Erythroblast (primary cell): ENCODE data around the gene ST3GAL3.
A peak's percentile ranks its signal among the peaks of the same experiment; 100 is the strongest.

ENCODE experiments used
- DNase-seq, 2 experiments: peaks; one replicate each; lab custom pipeline; 2025; lab: John Stamatoyannopoulos, UW
- GATA1 ChIP-seq: IDR thresholded peaks from 2 replicates; pipeline ENCODE4 v1.6.1; 2011; ENCODE audit warnings: low read depth, mild to moderate bottlenecking, control low read depth, low read length, moderate library complexity
- POLR2A ChIP-seq: IDR thresholded peaks from 2 replicates; pipeline ENCODE4 v1.6.1; 2011; ENCODE audit warnings: mild to moderate bottlenecking, low read length

ST3GAL3 gene

GRCh38 chr1:43938383-43938782 lies 231.0 kb downstream of the ST3GAL3 start:
- DNase-seq = no peak
- TF ChIP-seq POLR2A = peak; percentile 19
- TF ChIP-seq GATA1 = no peak

DNA sequence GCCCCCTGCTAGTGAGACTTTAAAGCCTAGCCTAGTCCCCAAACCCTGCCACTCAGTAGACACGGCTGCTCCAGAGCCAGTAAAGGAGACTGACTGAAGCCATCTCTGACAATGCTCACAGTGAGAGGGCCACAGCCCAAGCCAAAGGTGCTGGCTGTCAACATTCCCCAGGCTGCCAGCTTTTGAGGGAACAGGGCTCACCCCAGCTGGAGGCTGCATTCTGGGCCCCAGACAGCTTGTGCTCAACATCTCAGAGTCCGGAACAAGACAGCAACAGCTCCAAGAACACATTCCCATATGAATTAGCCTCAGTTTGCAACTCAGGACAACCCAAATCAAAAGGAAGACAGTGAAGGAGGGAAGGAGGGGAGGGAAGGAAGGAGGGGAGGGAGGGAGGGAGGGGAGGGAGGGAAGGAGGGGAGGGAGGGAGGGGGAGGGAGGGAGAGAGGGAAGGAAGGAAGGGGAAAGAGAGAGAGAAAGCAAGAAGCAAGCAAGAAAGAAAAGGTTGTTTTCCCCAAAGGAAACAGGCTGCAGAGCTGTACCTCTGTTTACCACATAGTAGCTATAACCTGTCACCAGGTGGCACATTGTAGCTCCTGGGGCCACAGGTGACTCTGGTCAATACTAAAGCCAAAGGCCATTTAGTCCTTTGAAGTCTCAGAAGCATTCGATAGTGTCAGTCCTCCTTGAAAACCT lies 231.7 kb downstream of the ST3GAL3 start:
- no peak for TF ChIP-seq POLR2A
- no peak for TF ChIP-seq GATA1
- DNase-seq = no peak

DNA sequence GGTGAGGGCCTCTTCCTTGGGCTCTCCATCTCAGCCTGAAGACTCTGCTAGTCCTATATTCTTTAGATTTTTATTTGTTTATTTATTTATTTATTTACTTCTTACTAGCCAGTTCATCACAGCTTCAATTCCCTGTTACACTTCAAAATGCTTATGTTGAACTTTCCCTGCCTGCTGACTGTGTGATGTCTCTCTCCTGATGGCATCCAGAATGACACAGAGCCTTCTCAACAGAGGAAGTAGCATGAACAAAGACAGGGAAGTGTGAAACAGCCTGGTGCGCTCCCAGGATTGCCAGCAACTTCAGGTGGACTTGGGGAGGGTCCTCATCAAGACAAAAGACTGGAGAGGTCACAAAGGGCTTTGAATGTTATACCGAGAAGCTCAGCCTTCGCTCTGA lies 235.1 kb downstream of the ST3GAL3 start:
- no peak for TF ChIP-seq GATA1
- no peak for TF ChIP-seq POLR2A
- no peak for DNase-seq

DNA sequence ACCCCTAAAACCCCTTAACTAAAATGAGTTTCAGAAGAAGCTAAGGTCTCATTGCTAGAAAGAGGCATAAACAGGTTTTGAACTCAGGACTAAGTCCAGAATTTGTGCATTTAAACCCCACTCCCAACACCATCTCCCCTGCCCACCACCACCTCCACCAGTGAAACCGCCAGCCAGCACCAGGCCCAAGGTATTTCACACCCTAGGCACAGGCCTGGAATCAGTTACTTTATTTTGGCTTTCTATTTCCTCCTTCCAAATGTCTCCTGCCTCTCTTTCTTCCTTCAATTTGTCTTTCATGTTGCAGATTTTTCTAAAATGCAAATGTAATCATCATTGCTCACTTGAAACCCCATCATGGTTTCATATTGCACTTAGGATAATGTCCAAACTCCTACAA lies 237.5 kb downstream of the ST3GAL3 start:
- no peak for TF ChIP-seq POLR2A
- DNase-seq = no peak

DNA sequence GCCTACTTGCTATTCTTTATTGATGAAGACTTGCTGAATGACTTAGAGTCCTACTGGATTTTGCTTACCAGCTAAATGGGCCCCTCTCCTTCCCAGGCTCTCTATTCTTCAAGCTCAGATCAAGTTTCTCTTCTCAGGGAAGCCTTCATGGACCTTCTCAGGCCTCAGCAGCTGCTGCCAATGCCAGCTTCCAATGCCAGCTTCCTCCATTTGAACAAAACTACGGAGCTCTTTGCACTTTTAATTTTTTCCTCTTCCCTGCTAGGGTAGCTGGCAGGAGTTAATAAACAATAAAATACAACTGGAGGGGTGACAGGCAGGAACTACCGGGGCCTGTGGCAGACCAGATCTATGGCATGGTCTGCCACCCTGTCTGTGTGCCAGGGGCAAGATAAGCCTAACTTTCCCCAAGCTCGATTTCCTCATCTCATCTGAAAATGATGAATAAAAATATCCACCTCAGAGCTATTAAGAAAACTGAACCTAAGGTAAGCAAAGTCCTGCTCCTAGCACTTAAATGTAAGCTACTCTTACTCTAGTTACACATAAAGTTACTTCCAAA lies 238.4 kb downstream of the ST3GAL3 start:
- DNase-seq = no peak
- TF ChIP-seq GATA1 (no peak), POLR2A (no peak)

- TF ChIP-seq GATA1 = no peak
- TF ChIP-seq POLR2A = peak; percentile 93
- DNase-seq = peak; percentile 98
These were observed 239.1 kb downstream of the ST3GAL3 start, which contains the start of gene IPO13 for GRCh38 chr1:43946236-43947060. Gene IPO13 (plus strand): TSS chr1:43946950. CDS start chr1:43947601, 651 bp downstream.

DNA sequence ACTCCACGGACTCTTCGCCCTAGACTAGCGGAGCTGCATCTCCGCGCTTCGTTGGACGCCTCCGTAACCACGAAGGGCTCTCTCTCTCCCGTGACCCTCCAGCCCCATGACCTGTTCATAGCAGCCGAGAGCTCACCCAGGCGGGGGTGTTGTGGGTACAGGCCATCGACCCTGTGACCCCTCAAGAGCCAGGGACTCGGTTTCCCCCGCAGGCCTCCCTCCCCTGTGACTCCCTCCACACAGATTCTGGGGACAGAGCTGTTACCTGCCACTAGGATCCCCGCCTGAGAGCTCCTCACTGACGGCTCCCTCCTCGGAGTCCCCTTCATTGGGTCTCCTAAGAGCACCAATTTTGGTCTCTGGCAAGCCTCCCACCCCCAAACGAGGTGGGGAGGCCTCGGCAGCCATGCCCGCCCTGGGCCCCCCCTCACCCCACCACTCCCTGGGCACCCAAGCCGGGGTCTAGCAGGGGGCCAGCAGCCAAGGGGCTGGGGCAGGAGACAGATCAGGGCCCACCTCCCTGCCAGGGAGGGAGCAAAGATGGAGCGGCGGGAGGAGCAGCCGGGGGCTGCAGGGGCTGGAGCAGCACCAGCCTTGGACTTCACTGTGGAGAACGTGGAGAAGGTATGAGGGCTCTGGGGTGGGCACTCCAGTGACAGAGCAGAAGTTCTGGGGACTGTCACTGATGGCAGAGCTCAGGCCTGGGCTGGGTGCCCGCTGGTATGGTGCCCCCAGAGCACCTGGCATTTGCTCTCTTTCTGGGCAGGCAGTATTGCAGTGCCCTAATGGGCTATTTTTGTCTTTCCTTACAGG lies 239.9 kb downstream of the ST3GAL3 start:
- DNase-seq = no peak
- TF ChIP-seq GATA1 = no peak
- TF ChIP-seq POLR2A = peak; percentile 60

DNA sequence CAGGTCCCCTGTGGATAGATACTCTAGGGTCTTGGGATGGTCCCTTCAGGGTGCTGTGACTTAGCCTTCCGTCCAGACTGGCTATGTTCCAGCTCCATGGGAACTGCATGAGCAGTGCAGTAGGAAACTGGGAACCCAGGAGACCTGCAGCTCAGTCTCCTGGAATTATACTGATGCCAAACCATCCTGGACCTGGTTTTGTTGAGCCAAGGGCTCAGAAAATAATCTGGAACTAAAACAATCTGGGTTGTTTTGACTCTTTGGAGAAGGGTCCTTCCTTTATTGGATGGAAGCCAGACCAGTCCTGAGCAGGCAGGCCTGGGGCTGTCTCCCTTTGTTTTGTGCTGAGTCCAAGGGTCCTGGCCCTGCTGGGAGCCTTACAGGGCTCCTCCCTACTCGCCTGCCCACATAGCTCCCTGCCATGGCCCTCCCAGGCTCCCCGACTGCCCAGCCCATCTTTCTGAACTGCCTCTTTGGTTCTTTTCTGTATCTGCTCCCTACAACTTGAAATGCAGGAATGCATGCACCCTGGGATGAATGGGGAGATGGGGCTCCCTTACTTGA lies 240.6 kb downstream of the ST3GAL3 start:
- TF ChIP-seq GATA1 (no peak), POLR2A (no peak)
- no peak for DNase-seq

DNA sequence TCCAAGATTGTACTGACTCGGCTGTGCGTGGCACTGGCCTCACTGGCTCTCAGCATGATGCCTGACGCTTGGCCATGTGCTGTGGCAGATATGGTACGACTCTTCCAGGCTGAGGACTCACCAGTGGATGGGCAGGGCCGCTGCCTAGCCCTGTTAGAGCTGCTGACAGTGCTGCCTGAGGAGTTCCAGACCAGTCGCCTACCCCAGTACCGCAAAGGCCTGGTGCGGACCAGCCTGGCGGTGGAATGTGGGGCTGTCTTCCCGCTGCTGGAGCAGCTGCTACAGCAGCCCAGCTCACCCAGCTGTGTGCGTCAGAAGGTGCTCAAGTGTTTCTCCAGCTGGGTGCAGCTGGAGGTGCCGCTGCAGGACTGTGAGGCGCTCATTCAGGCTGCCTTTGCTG lies 242.3 kb downstream of the ST3GAL3 start:
- TF ChIP-seq GATA1 (no peak), POLR2A (no peak)
- no peak for DNase-seq

GRCh38 chr1:43951021-43951985 lies 244.0 kb downstream of the ST3GAL3 start:
- DNase-seq = no peak
- no peak for TF ChIP-seq POLR2A

GRCh38 chr1:43952731-43953346 lies 245.5 kb downstream of the ST3GAL3 start:
- TF ChIP-seq POLR2A = no peak
- no peak for TF ChIP-seq GATA1

DNA sequence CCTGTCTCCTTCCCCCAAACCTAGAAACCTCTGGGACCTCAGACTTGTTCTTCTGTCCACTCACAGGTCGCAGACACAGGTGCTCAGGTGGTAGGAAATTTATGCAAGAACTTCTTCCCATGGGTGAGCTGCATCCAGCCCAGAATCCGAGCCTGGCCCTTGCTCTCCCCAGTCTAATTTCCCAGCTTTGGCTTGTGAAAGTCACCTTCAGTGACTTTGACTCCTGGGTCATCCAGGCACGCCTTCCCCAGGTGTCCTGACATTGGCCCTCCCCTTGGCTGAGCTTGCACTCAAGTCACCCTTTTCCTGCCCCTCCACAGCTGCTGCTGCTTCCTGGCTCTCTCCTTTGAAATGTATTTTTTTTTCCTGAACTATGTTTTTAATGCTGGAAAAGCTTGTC lies 246.0 kb downstream of the ST3GAL3 start:
- TF ChIP-seq GATA1 = no peak
- TF ChIP-seq POLR2A = no peak
- no peak for DNase-seq

More at GRCh38 chr1:43952731-43953346, 245.5 kb downstream of the ST3GAL3 start:
- peak; percentile 74 to 77 for DNase-seq
